Mesangial cell (primary cell): ENCODE results near the gene KANSL2. TPM values are rescaled to one million over a fixed set of nuclear protein-coding genes. Genes with fewer than 3 reads are reported as not detected.

ENCODE experiments used
- total RNA-seq: library from RNA; depleted of rRNA; stranded (reverse); fragments of >200 nt; gene quantifications from 2 replicates; pipeline ENCODE4 v1.2.3, GENCODE V29; 2015

KANSL2 gene, protein sequence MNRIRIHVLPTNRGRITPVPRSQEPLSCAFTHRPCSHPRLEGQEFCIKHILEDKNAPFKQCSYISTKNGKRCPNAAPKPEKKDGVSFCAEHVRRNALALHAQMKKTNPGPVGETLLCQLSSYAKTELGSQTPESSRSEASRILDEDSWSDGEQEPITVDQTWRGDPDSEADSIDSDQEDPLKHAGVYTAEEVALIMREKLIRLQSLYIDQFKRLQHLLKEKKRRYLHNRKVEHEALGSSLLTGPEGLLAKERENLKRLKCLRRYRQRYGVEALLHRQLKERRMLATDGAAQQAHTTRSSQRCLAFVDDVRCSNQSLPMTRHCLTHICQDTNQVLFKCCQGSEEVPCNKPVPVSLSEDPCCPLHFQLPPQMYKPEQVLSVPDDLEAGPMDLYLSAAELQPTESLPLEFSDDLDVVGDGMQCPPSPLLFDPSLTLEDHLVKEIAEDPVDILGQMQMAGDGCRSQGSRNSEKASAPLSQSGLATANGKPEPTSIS
- total RNA-seq: 32.3 and 42.8 TPM in 2 replicates

GRCh38 chr12:48681710-48682532, at the start of gene KANSL2:
Gene KANSL2, minus strand, starts transcription at chr12:48682238. Its CDS starts 606 bp downstream, at chr12:48681632.

GRCh38 chr12:48716493-48717251, 34.6 kb upstream of the KANSL2 start, which contains the start of gene CCNT1:
Gene CCNT1, minus strand, starts transcription at chr12:48716707. Its CDS starts 32 bp downstream, at chr12:48716675.

Other genes starting within 250 kb of the KANSL2 start
- gene ANP32D, start 209.7 kb downstream of the KANSL2 start, total RNA-seq: not detected in 2 replicates
- not detected in 2 replicates for gene C12orf54, start 199.7 kb downstream of the KANSL2 start, total RNA-seq
- gene OR8S1, start 156.6 kb downstream of the KANSL2 start, total RNA-seq: not detected in 2 replicates
- not detected in 2 replicates for gene LALBA, start 112.2 kb downstream of the KANSL2 start, total RNA-seq
- 12.1 and 17.5 TPM in 2 replicates for gene CCNT1, start 34.5 kb upstream of the KANSL2 start, total RNA-seq
- gene ADCY6, start 106.9 kb upstream of the KANSL2 start, total RNA-seq: 20.4 and 44.7 TPM in 2 replicates
- gene CACNB3, start 136.3 kb upstream of the KANSL2 start, total RNA-seq: 18.1 and 33.2 TPM in 2 replicates
- 33.5 and 49.9 TPM in 2 replicates for gene DDX23, start 169.9 kb upstream of the KANSL2 start, total RNA-seq
- 0.33 TPM in 1 of 2 replicates, not detected in the other for gene RND1, start 183.6 kb upstream of the KANSL2 start, total RNA-seq
- gene FKBP11, start 243.3 kb upstream of the KANSL2 start, total RNA-seq: 30.7 and 51.3 TPM in 2 replicates